SK-N-SH treated with all-trans-retinoic acid at 6 μM for 48 hours (cell line): Measurements from ENCODE around the gene TMPRSS12.
"Not testable (repeated sequence)": the region's sequence is repeated elsewhere in the genome, so short reads cannot be mapped to it uniquely, and the experiment has no call there.

Experiments used
- CSRNP3 ChIP-seq: fragments of 250-450 bp; sonication (Bioruptor Pico); IDR thresholded peaks from 2 replicates; pipeline ENCODE4 v1.5.1; 2021; ENCODE audit warnings: mild to moderate bottlenecking, moderate library complexity
- ZFP30 ChIP-seq: fragments of 450-650 bp; formaldehyde crosslinking; IDR thresholded peaks from 2 replicates; pipeline ENCODE4 v1.5.0; 2022; ENCODE audit warnings: mild to moderate bottlenecking, moderate library complexity
- TF ChIP-seq, protein P1 (sequence below): fragments of 250-450 bp; sonication (Bioruptor Pico); IDR thresholded peaks from 2 replicates; pipeline ENCODE4 v1.8.0; 2020; ENCODE audit warnings: mild to moderate bottlenecking, moderate library complexity, borderline replicate concordance

GRCh38 chr12:50926932-50927331 is 84.2 kb downstream of the TMPRSS12 start:
- TF ChIP-seq ZFP30, CSRNP3 (CRISPR knock-in tag): not testable (repeated sequence)
- TF ChIP-seq, protein P1, sequence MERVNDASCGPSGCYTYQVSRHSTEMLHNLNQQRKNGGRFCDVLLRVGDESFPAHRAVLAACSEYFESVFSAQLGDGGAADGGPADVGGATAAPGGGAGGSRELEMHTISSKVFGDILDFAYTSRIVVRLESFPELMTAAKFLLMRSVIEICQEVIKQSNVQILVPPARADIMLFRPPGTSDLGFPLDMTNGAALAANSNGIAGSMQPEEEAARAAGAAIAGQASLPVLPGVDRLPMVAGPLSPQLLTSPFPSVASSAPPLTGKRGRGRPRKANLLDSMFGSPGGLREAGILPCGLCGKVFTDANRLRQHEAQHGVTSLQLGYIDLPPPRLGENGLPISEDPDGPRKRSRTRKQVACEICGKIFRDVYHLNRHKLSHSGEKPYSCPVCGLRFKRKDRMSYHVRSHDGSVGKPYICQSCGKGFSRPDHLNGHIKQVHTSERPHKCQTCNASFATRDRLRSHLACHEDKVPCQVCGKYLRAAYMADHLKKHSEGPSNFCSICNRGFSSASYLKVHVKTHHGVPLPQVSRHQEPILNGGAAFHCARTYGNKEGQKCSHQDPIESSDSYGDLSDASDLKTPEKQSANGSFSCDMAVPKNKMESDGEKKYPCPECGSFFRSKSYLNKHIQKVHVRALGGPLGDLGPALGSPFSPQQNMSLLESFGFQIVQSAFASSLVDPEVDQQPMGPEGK (CRISPR knock-in tag) = not testable (repeated sequence)
